Measurements from ENCODE around the gene FAM13A. TPM values are rescaled to one million over a fixed set of nuclear protein-coding genes. Genes with fewer than 3 reads are reported as not detected.

Gene FAM13A
- total RNA-seq, 1 donor from 2014 or later: 16.7 TPM

DNA sequence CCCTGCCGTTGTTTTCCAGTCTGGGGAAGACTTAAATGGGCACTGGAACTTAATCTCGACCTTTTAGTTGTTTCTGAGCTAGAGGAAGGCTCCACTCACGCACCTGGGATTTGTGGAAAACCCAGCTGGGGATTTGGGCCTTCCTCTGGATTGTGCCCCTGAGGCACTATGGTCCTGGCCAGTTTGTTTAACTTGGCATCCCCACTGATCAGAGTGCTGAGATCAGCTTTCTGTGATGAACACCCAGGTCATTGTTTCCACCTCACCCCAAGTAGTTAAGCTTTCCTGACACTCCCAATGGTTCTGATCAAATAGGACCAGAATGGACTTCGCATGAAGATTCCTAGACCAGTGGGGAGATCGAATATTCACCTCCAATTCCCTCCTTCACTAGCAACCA lies 338.9 kb downstream of the FAM13A start:
- Mint-ChIP-seq H3K4me1 (ENCODE audit: unreplicated experiment) (no peaks in the 10 kb centered on the region), H3K36me3 (ENCODE audit: low read depth, unreplicated experiment) (peaks cover 34% of the 10 kb centered on the region), H3K27ac (ENCODE audit: unreplicated experiment) (no peak overlapping the region), H3K4me3 (ENCODE audit: unreplicated experiment) (no peak overlapping the region), H3K27me3 (ENCODE audit: unreplicated experiment) (peaks cover 1% of the 10 kb centered on the region), H3K9me3 (ENCODE audit: unreplicated experiment) (no peaks in the 10 kb centered on the region)
- TF ChIP-seq, protein P1, sequence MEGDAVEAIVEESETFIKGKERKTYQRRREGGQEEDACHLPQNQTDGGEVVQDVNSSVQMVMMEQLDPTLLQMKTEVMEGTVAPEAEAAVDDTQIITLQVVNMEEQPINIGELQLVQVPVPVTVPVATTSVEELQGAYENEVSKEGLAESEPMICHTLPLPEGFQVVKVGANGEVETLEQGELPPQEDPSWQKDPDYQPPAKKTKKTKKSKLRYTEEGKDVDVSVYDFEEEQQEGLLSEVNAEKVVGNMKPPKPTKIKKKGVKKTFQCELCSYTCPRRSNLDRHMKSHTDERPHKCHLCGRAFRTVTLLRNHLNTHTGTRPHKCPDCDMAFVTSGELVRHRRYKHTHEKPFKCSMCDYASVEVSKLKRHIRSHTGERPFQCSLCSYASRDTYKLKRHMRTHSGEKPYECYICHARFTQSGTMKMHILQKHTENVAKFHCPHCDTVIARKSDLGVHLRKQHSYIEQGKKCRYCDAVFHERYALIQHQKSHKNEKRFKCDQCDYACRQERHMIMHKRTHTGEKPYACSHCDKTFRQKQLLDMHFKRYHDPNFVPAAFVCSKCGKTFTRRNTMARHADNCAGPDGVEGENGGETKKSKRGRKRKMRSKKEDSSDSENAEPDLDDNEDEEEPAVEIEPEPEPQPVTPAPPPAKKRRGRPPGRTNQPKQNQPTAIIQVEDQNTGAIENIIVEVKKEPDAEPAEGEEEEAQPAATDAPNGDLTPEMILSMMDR (IDR thresholded peaks at IDR 0.05; ENCODE audit: unreplicated experiment): no peak
- DNase-seq (ENCODE audit: low spot score): no peak

DNA sequence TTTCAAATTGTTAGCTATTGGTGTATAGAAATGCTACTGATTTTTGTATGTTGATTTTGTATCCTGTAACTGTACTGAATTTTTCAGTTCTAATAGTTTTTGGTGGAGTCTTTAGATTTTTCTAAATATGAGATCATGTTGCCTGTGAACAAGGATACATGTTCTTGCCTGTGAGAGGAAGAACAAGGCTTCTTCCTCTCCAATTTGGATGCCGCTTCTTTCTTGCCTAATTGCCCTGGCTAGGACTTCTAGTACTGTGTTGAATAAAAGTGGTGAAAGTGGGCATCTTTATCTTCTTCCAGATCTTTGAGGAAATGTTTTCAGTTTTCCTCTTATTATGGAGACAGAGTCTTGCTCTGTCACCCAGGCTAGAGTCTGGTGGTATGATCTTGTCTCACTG lies 343.2 kb downstream of the FAM13A start:
- H3K9me3 Mint-ChIP-seq (ENCODE audit: unreplicated experiment): no peaks in the 10 kb centered on the region
- no peaks in the 10 kb centered on the region for H3K4me1 Mint-ChIP-seq (ENCODE audit: unreplicated experiment)
- H3K27ac Mint-ChIP-seq (ENCODE audit: unreplicated experiment): no peak overlapping the region
- TF ChIP-seq, protein P1 (IDR thresholded peaks at IDR 0.05; ENCODE audit: unreplicated experiment): no peak
- peaks cover 1% of the 10 kb centered on the region for H3K27me3 Mint-ChIP-seq (ENCODE audit: unreplicated experiment)
- DNase-seq (ENCODE audit: low spot score): no peak
- H3K4me3 Mint-ChIP-seq (ENCODE audit: unreplicated experiment): no peak overlapping the region
- H3K36me3 Mint-ChIP-seq (ENCODE audit: low read depth, unreplicated experiment): peaks cover 24% of the 10 kb centered on the region

DNA sequence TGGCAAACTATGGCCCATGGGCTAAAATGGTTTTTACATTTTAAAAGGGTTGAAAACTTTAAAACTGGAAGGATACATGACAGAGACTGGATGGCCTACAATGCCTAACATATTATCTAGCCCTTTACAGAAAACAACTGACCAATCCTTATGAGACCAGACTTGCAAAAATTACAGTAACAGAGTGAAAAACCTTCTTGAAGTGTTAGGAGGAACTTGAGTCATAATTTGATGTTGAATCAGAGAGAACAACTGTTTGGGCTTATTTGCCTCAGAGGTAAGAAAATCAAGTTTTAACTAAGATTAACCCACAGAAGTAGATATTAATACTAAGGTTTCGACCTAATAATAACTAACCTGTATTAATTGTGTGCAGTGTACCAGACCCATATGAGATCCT lies 347.0 kb downstream of the FAM13A start:
- Mint-ChIP-seq H3K9me3 (ENCODE audit: unreplicated experiment) (no peaks in the 10 kb centered on the region), H3K27ac (ENCODE audit: unreplicated experiment) (no peak overlapping the region), H3K4me1 (ENCODE audit: unreplicated experiment) (no peaks in the 10 kb centered on the region), H3K36me3 (ENCODE audit: low read depth, unreplicated experiment) (no peaks in the 10 kb centered on the region), H3K27me3 (ENCODE audit: unreplicated experiment) (peaks cover 2% of the 10 kb centered on the region), H3K4me3 (ENCODE audit: unreplicated experiment) (no peak overlapping the region)
- TF ChIP-seq, protein P1 (IDR thresholded peaks at IDR 0.05; ENCODE audit: unreplicated experiment): no peak
- DNase-seq (ENCODE audit: low spot score): no peak

DNA sequence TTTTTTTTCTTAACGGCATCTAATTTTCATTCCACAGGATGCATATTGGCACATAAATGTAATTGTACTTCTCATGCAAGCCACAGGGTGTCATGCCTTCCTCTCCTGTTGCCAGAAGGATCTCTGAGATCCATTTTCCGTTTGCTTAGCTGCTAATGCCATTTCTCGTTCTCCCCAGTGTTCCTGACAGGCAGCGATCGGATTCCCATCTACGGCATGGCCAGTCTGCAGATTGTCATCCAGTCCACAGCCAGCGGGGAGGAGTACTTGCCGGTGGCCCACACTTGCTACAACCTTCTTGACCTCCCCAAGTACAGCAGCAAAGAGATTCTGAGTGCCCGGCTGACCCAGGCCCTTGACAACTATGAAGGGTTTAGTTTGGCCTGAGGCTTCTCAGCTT lies 350.4 kb downstream of the FAM13A start:
- Mint-ChIP-seq H3K4me3 (ENCODE audit: unreplicated experiment) (no peak overlapping the region), H3K9me3 (ENCODE audit: unreplicated experiment) (no peaks in the 10 kb centered on the region), H3K4me1 (ENCODE audit: unreplicated experiment) (no peaks in the 10 kb centered on the region), H3K27ac (ENCODE audit: unreplicated experiment) (no peak overlapping the region), H3K27me3 (ENCODE audit: unreplicated experiment) (peaks cover 2% of the 10 kb centered on the region), H3K36me3 (ENCODE audit: low read depth, unreplicated experiment) (peaks cover 5% of the 10 kb centered on the region)
- DNase-seq (ENCODE audit: low spot score): peak; percentile 23
- TF ChIP-seq, protein P1 (IDR thresholded peaks at IDR 0.05; ENCODE audit: unreplicated experiment): no peak

DNA sequence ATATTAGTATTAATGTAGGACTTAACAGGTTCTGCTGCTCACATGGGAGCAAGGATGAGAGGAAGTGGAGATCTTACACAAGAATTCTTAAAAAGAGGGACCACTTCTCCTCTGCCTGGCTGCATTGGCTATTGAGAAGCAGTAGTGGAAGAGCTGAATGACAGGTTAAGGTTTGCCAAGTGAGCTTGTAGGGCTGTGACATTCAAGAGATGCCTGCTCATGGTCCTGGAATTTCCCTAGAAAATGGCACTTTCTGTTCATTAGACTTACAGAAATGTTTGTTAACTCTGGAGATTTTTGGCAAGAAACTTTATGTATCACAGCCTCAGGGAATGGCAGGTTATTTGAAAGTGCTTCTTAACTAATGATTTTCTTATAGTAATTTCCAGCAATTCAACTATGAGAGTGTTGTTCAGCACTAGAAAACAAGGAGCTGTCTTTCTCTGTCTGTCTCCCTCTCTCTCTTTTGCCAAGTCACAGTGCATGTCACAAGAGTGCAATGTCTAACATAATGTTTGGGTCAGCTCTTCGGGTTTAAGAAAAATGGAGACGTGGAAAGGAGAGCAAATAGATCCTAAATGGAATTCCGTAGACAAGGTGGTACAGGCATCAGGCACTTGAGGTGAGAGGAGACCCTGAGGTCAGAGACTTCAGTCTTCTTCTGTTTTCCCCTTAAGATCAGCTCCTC lies 351.0 kb downstream of the FAM13A start:
- Mint-ChIP-seq H3K9me3 (ENCODE audit: unreplicated experiment) (no peaks in the 10 kb centered on the region), H3K4me1 (ENCODE audit: unreplicated experiment) (no peaks in the 10 kb centered on the region), H3K27ac (ENCODE audit: unreplicated experiment) (no peak overlapping the region), H3K4me3 (ENCODE audit: unreplicated experiment) (no peak overlapping the region), H3K27me3 (ENCODE audit: unreplicated experiment) (peaks cover 2% of the 10 kb centered on the region), H3K36me3 (ENCODE audit: low read depth, unreplicated experiment) (peaks cover 5% of the 10 kb centered on the region)
- no peak for DNase-seq (ENCODE audit: low spot score)
- TF ChIP-seq, protein P1 (IDR thresholded peaks at IDR 0.05; ENCODE audit: unreplicated experiment): no peak

Data from endothelial cell (in vitro differentiated cells).